ENCODE results near the gene GALNTL6.

DNA sequence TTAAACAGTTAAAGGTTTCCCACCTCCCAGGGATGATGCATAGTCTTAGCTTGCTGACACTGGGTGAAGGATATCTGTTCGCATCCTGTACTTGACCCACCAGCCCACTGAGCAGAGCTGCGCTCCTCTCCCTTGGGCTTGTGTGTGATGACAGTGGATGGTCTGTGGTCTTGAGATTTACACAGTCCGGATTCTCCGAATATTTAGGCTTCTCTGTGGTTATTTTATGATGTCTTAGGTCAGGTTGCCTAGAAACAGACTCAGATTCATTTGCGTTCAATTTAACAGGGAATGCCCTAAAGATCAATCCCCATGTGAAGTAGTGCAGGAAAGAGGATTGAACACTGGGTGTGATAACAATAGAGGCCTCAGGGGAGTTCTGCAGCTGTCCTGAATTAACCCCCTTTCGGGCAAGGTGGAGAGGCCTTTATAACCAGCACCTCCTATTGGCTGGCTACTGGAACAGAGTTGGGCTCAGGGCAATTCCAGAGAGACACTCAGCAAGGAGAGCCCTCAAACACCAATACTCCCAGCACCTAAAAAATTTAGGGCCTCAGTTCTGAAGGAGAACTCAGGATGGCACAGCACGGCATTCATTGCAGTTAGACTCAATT, 702.2 kb downstream of the GALNTL6 start:
- TF ChIP-seq, protein P1, sequence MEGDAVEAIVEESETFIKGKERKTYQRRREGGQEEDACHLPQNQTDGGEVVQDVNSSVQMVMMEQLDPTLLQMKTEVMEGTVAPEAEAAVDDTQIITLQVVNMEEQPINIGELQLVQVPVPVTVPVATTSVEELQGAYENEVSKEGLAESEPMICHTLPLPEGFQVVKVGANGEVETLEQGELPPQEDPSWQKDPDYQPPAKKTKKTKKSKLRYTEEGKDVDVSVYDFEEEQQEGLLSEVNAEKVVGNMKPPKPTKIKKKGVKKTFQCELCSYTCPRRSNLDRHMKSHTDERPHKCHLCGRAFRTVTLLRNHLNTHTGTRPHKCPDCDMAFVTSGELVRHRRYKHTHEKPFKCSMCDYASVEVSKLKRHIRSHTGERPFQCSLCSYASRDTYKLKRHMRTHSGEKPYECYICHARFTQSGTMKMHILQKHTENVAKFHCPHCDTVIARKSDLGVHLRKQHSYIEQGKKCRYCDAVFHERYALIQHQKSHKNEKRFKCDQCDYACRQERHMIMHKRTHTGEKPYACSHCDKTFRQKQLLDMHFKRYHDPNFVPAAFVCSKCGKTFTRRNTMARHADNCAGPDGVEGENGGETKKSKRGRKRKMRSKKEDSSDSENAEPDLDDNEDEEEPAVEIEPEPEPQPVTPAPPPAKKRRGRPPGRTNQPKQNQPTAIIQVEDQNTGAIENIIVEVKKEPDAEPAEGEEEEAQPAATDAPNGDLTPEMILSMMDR (IDR thresholded peaks at IDR 0.05), result no peak
- no peak for TF ChIP-seq POLR2A (IDR thresholded peaks at IDR 0.05)

All from Peyer's patch (tissue), 4 donors.